Parathyroid adenoma (tissue), 2 donors: Measurements from ENCODE around the gene NAGA.
"Not testable (repeated sequence)": the region's sequence is repeated elsewhere in the genome, so short reads cannot be mapped to it uniquely, and the experiment has no call there.

Experiments
- H2AFZ ChIP-seq: fragments of 300-600 bp; sonication (generic); one replicate; pipeline ENCODE4 v1.7.0; 2017; ENCODE audit warnings: antibody characterized with exemption, mild to moderate bottlenecking
- H3K27ac ChIP-seq: fragments of 300-600 bp; sonication (generic); one replicate; pipeline ENCODE4 v1.7.0; 2017
- H3K27me3 ChIP-seq: fragments of 300-600 bp; sonication (generic); one replicate; pipeline ENCODE4 v1.7.0; 2017; ENCODE audit warnings: low read length; ENCODE audit not compliant: control insufficient read depth, insufficient read depth
- H3K36me3 ChIP-seq: fragments of 300-600 bp; sonication (generic); one replicate; pipeline ENCODE4 v1.7.0; 2017; ENCODE audit warnings: low read length; ENCODE audit not compliant: control insufficient read depth, insufficient read depth
- H3K4me1 ChIP-seq: fragments of 300-600 bp; sonication (generic); one replicate; pipeline ENCODE4 v1.7.0; 2017; ENCODE audit warnings: control low read depth
- H3K4me2 ChIP-seq: fragments of 300-600 bp; sonication (generic); one replicate; pipeline ENCODE4 v1.7.0; 2017; ENCODE audit warnings: low read length
- H3K4me3 ChIP-seq: fragments of 300-600 bp; sonication (generic); one replicate; pipeline ENCODE4 v1.7.0; 2017; ENCODE audit warnings: low read depth, low read length
- H3K79me2 ChIP-seq: fragments of 300-600 bp; sonication (generic); one replicate; pipeline ENCODE4 v1.7.0; 2017; ENCODE audit warnings: control low read depth
- H3K9ac ChIP-seq: fragments of 300-600 bp; sonication (generic); one replicate; pipeline ENCODE4 v1.7.0; 2017; ENCODE audit warnings: mild to moderate bottlenecking
- H3K9me3 ChIP-seq: fragments of 300-600 bp; sonication (generic); one replicate; pipeline ENCODE4 v1.7.0; 2017; ENCODE audit warnings: low read length; ENCODE audit not compliant: control insufficient read depth
- CTCF ChIP-seq: fragments of 300-600 bp; sonication (generic); IDR thresholded peaks from one replicate; pipeline ENCODE4 v1.7.0; 2017; ENCODE audit warnings: antibody characterized with exemption, mild to moderate bottlenecking
- donor health status: primary hyperparathyroidism.

The NAGA gene

DNA sequence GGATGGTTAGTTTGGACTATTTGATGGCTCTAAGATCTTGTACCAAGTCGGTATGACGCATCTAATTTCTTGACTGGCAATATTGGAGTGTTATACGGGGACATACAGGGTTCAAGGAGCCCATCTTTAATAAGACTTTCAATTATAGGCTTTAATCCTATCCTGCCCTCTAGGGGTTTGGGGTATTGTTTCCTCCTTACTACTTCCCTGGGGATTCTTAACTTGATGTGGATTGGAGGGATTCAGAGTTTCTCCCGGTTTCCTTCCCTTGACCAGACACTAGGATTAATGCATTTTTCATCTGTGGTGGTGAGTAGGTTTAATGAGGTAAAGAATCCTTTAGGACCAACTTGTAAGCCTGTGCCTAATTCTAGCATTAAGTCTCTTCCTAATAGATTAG lies 41.2 kb upstream of the NAGA start:
- H2AFZ ChIP-seq: no peak overlapping the region
- H3K27me3 ChIP-seq: no peaks in the 10 kb centered on the region
- no peaks in the 10 kb centered on the region for H3K4me1 ChIP-seq
- H3K4me3 ChIP-seq: no peak overlapping the region
- H3K27ac ChIP-seq: no peak overlapping the region
- no peak overlapping the region for H3K4me2 ChIP-seq
- no peak for TF ChIP-seq CTCF
- no peaks in the 10 kb centered on the region for H3K36me3 ChIP-seq
- H3K79me2 ChIP-seq: no peaks in the 10 kb centered on the region
- H3K9me3 ChIP-seq: no peaks in the 10 kb centered on the region
- no peak overlapping the region for H3K9ac ChIP-seq

- TF ChIP-seq CTCF: no peak
- H2AFZ ChIP-seq: no peak overlapping the region
- no peak overlapping the region for H3K9ac ChIP-seq
- H3K79me2 ChIP-seq: no peaks in the 10 kb centered on the region
- H3K36me3 ChIP-seq: no peaks in the 10 kb centered on the region
- no peaks in the 10 kb centered on the region for H3K27me3 ChIP-seq
- H3K4me1 ChIP-seq: no peaks in the 10 kb centered on the region
- no peak overlapping the region for H3K27ac ChIP-seq
- H3K4me3 ChIP-seq: no peak overlapping the region
- H3K4me2 ChIP-seq: no peak overlapping the region
- H3K9me3 ChIP-seq: no peaks in the 10 kb centered on the region
Observed at GRCh38 chr22:42108848-42109247, 38.2 kb upstream of the NAGA start.

DNA sequence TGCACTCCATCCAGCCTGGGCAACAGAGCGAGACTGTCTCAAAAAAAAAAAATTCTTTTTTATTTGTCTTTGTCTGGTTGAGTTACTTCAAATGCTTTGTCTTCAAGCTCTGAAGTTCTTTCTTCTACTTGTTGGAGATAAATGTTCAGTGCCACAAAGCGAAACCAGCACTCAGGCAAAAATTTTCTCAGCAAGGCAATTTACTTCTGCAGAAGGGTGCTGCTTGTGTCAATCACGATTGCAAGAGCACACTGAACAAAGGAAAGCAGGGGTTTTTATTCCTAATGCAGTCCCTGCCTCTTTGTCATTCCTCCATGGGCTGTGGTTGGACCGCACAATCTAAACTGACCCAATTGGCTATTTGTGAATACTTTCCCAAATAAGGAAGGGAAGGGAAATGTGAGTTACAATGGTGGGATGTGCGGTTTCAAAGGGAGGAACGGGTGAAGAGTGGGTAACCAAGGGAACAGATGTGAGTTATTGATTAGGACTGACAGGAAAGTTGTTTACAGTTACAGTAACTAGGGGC lies 33.8 kb upstream of the NAGA start:
- H2AFZ ChIP-seq, H3K9me3 ChIP-seq, H3K27ac ChIP-seq, H3K9ac ChIP-seq, H3K27me3 ChIP-seq, H3K79me2 ChIP-seq, H3K36me3 ChIP-seq, H3K4me1 ChIP-seq, H3K4me2 ChIP-seq, H3K4me3 ChIP-seq: not testable (repeated sequence)

GRCh38 chr22:42101199-42101598 lies 30.6 kb upstream of the NAGA start:
- no peak for TF ChIP-seq CTCF
- Histone ChIP-seq H3K79me2 (no peaks in the 10 kb centered on the region), H3K4me2 (no peak overlapping the region), H3K4me1 (no peaks in the 10 kb centered on the region), H3K9ac (no peak overlapping the region), H3K9me3 (no peaks in the 10 kb centered on the region), H3K27ac (no peak overlapping the region), H3K36me3 (no peaks in the 10 kb centered on the region), H3K4me3 (no peak overlapping the region), H3K27me3 (no peaks in the 10 kb centered on the region), H2AFZ (no peak overlapping the region)

- no peak for TF ChIP-seq CTCF
- Histone ChIP-seq H3K9ac (no peak overlapping the region), H3K4me2 (peak overlapping the region; percentile 98), H3K4me3 (peak overlapping the region; percentile 98), H3K27ac (peak overlapping the region; percentile 96), H3K4me1 (no peaks in the 10 kb centered on the region), H3K79me2 (peaks cover 11% of the 10 kb centered on the region), H3K9me3 (peaks cover 3% of the 10 kb centered on the region), H3K36me3 (no peaks in the 10 kb centered on the region), H3K27me3 (no peaks in the 10 kb centered on the region), H2AFZ (peak overlapping the region; percentile 87)
Observed at GRCh38 chr22:42091455-42091782, 20.8 kb upstream of the NAGA start.
